ENCODE results near the gene BOD1L2.

The BOD1L2 gene

DNA sequence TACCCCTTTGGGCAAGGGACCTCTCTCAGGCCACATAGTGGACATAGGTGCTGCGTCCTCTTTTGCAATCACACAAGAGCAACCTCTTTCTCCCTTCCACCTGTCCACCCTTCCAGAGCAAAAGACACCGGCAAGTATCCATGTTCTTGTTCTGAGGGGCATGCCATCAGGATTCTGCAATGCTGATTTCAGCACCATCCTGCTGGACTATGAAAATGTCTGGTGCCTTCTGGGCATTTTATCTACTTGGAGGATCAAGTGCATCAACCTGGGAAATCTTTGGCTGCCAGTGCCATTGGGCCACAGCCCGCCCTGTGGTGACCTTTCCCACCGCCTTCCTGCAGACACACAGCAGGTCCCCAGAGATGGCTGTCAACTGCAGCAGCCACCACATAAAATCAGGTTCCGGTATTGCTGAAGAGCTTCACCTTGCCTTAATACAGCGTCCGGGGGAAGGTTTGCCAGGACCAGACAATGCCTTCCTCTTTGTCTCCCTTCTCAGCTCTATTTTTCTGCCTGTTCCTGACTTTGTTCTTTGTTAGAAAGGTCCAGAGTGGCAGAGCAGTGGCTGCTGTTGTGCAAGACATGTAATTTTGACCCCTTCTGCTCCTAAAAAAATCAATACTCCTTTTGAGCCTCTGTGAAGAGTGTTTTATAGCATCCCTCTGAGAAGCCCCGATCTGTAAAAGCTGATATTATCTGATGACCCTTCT, 18.5 kb upstream of the BOD1L2 start:
- Histone ChIP-seq H3K36me3 (replicated peaks; ENCODE audit: low read depth, low read length) (no peaks in the 10 kb centered on the region), H3K4me2 (ENCODE audit: low read length) (no peak overlapping the region), H3K4me3 (ENCODE audit: low read length) (no peak overlapping the region), H3K27me3 (ENCODE audit: low read depth, low read length) (peaks cover 39% of the 10 kb centered on the region), H3K79me2 (ENCODE audit: low read length) (no peaks in the 10 kb centered on the region), H3K4me1 (ENCODE audit: low read length) (peaks cover 31% of the 10 kb centered on the region), H3K9me3 (ENCODE audit: insufficient read depth, low read length) (no peaks in the 10 kb centered on the region), H2AFZ (ENCODE audit: low read depth, low read length) (no peak overlapping the region), H4K20me1 (ENCODE audit: insufficient read depth, low read length) (no peaks in the 10 kb centered on the region), H3K27ac (ENCODE audit: low read length) (no peak overlapping the region), H3K9ac (ENCODE audit: low read length) (no peak overlapping the region)
- TF ChIP-seq, protein P1, sequence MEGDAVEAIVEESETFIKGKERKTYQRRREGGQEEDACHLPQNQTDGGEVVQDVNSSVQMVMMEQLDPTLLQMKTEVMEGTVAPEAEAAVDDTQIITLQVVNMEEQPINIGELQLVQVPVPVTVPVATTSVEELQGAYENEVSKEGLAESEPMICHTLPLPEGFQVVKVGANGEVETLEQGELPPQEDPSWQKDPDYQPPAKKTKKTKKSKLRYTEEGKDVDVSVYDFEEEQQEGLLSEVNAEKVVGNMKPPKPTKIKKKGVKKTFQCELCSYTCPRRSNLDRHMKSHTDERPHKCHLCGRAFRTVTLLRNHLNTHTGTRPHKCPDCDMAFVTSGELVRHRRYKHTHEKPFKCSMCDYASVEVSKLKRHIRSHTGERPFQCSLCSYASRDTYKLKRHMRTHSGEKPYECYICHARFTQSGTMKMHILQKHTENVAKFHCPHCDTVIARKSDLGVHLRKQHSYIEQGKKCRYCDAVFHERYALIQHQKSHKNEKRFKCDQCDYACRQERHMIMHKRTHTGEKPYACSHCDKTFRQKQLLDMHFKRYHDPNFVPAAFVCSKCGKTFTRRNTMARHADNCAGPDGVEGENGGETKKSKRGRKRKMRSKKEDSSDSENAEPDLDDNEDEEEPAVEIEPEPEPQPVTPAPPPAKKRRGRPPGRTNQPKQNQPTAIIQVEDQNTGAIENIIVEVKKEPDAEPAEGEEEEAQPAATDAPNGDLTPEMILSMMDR (IDR thresholded peaks at IDR 0.05; ENCODE audit: low read depth, low read length): no peak
- no peak for TF ChIP-seq EZH2phosphoT487 (IDR thresholded peaks at IDR 0.05; ENCODE audit: low read depth)

DNA sequence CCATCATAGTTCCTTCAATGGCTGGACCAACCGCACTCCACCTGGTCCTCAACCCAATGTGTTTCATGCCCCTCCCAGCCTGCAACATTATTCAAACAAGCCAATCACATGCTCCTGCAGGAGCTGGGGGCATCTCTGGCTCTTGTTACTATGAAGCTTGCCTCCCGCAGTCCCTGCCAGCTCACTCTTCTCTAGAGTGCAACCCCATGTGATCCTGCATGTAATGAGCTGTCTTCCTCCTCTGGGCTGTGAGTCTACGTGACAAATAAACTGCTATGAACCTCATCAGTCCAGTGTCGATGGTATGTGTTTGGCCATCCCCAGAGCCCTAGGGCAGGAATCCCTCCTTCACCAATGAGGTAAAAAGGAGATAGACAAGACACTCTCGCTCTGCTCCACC, 15.8 kb upstream of the BOD1L2 start:
- peak overlapping the region; percentile 3; the same call in 1 of the 2 replicates for H3K4me3 ChIP-seq (ENCODE audit: low read length)
- TF ChIP-seq, protein P1 (IDR thresholded peaks at IDR 0.05; ENCODE audit: low read depth, low read length): no peak
- TF ChIP-seq EZH2phosphoT487 (IDR thresholded peaks at IDR 0.05; ENCODE audit: low read depth): no peak
- H3K4me2 ChIP-seq (ENCODE audit: low read length): peak overlapping the region; percentile 44
- no peaks in the 10 kb centered on the region for H3K36me3 ChIP-seq (replicated peaks; ENCODE audit: low read depth, low read length)
- no peaks in the 10 kb centered on the region for H3K79me2 ChIP-seq (ENCODE audit: low read length)
- peak overlapping the region; percentile 39; the same call in 1 of the 2 replicates for H2AFZ ChIP-seq (ENCODE audit: low read depth, low read length)
- H3K27ac ChIP-seq (ENCODE audit: low read length): peak overlapping the region; percentile 40
- H3K9ac ChIP-seq (ENCODE audit: low read length): peak overlapping the region; percentile 20; the same call in 1 of the 2 replicates
- H3K4me1 ChIP-seq (ENCODE audit: low read length): peaks cover 31% of the 10 kb centered on the region
- peaks cover 39% of the 10 kb centered on the region for H3K27me3 ChIP-seq (ENCODE audit: low read depth, low read length)
- H3K9me3 ChIP-seq (ENCODE audit: insufficient read depth, low read length): 0 out of 2 replicates have a peak, but pooled peaks cover 5% of the 10 kb centered on the region
- no peaks in the 10 kb centered on the region for H4K20me1 ChIP-seq (ENCODE audit: insufficient read depth, low read length)

DNA sequence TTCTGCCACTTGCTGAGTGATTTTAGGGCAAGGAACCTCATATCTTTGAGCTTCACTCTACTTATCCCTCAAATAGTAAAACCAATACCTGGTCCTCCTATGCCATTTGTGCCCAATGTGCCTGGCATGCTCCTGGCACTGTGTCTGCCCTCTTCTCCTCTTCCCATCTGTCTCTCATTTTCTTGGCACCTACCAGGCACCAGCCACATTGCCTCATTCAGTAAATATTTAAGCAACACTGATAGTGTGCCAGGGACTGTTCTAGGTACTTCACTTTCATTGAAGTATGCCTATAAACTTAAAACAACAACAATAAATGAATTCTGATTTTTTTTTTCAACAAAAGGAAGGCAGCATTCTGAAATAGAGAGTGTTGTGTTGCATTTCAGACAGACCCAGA, 15.1 kb upstream of the BOD1L2 start:
- 0 out of 2 replicates have a peak overlapping the region, but pooled peaks have one; percentile 39 for H2AFZ ChIP-seq (ENCODE audit: low read depth, low read length)
- TF ChIP-seq, protein P1 (IDR thresholded peaks at IDR 0.05; ENCODE audit: low read depth, low read length): no peak
- TF ChIP-seq EZH2phosphoT487 (IDR thresholded peaks at IDR 0.05; ENCODE audit: low read depth): no peak
- peak overlapping the region; percentile 20; the same call in 1 of the 2 replicates for H3K9ac ChIP-seq (ENCODE audit: low read length)
- H3K79me2 ChIP-seq (ENCODE audit: low read length): no peaks in the 10 kb centered on the region
- peaks cover 33% of the 10 kb centered on the region for H3K27me3 ChIP-seq (ENCODE audit: low read depth, low read length)
- H3K4me2 ChIP-seq (ENCODE audit: low read length): peak overlapping the region; percentile 44
- H4K20me1 ChIP-seq (ENCODE audit: insufficient read depth, low read length): no peaks in the 10 kb centered on the region
- H3K36me3 ChIP-seq (replicated peaks; ENCODE audit: low read depth, low read length): no peaks in the 10 kb centered on the region
- H3K4me3 ChIP-seq (ENCODE audit: low read length): no peak overlapping the region
- H3K27ac ChIP-seq (ENCODE audit: low read length): peak overlapping the region; percentile 40
- H3K9me3 ChIP-seq (ENCODE audit: insufficient read depth, low read length): 0 out of 2 replicates have a peak, but pooled peaks cover 9% of the 10 kb centered on the region
- peaks cover 31% of the 10 kb centered on the region for H3K4me1 ChIP-seq (ENCODE audit: low read length)

DNA sequence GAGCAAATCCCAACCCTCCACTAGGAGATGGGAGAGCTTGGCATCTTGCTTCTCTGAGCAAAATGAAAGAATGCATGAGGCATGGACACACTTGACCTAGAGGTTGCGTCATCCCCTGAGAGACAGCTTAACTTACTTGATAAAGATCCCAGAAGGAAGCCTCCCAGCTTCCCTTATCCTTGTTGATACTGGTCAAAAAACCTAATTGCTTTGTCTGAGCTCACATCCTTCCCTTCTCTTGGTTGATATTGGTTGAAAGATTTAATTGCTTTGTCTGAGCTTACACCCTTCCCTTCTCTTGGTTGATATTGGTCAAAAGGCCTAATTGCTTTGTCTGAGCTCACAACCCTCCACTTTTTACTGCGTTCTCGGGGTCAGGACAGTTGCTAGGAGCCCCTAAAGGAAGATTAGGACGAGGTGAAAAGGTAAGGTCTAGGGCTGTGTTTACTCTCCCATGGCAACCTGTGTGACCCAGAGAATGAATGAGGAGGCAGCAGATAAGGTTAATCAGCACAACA, 12.2 kb upstream of the BOD1L2 start:
- H3K27ac ChIP-seq (ENCODE audit: low read length): no peak overlapping the region
- 0 out of 2 replicates have a peak, but pooled peaks cover 9% of the 10 kb centered on the region for H3K9me3 ChIP-seq (ENCODE audit: insufficient read depth, low read length)
- no peaks in the 10 kb centered on the region for H4K20me1 ChIP-seq (ENCODE audit: insufficient read depth, low read length)
- H3K4me1 ChIP-seq (ENCODE audit: low read length): peaks cover 31% of the 10 kb centered on the region
- H2AFZ ChIP-seq (ENCODE audit: low read depth, low read length): no peak overlapping the region
- no peak overlapping the region for H3K4me2 ChIP-seq (ENCODE audit: low read length)
- H3K79me2 ChIP-seq (ENCODE audit: low read length): no peaks in the 10 kb centered on the region
- H3K4me3 ChIP-seq (ENCODE audit: low read length): no peak overlapping the region
- H3K27me3 ChIP-seq (ENCODE audit: low read depth, low read length): peaks cover 4% of the 10 kb centered on the region; the same call in 1 of the 2 replicates
- H3K9ac ChIP-seq (ENCODE audit: low read length): no peak overlapping the region
- TF ChIP-seq EZH2phosphoT487 (IDR thresholded peaks at IDR 0.05; ENCODE audit: low read depth): no peak
- TF ChIP-seq, protein P1 (IDR thresholded peaks at IDR 0.05; ENCODE audit: low read depth, low read length): no peak
- no peaks in the 10 kb centered on the region for H3K36me3 ChIP-seq (replicated peaks; ENCODE audit: low read depth, low read length)
